Effector CD8-positive, alpha-beta T cell (primary cell): ENCODE measurements around the gene TBC1D4.

ENCODE experiments used
- DNase-seq: peaks from one replicate; lab custom pipeline; 2025; lab: John Stamatoyannopoulos, UW

TBC1D4 gene

DNA sequence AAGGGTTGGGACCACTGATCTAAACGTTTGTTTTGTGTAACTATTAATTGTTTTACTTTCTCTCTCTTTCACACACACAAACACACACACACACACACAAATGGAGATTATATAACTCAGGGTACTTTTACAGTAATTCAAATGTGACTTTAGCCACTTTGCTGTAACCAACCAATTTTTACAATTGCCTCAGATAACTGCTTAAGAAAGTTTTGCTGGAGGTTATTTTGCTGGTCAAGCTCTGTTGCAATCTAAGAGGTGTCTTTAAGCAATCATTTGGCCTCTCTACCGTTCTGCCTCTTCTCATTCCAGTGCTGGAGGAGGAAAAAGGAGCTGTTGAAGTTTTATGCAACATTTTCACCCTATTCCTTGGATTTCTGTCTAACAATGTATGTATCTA, 63.0 kb downstream of the TBC1D4 start:
- no peak for DNase-seq

DNA sequence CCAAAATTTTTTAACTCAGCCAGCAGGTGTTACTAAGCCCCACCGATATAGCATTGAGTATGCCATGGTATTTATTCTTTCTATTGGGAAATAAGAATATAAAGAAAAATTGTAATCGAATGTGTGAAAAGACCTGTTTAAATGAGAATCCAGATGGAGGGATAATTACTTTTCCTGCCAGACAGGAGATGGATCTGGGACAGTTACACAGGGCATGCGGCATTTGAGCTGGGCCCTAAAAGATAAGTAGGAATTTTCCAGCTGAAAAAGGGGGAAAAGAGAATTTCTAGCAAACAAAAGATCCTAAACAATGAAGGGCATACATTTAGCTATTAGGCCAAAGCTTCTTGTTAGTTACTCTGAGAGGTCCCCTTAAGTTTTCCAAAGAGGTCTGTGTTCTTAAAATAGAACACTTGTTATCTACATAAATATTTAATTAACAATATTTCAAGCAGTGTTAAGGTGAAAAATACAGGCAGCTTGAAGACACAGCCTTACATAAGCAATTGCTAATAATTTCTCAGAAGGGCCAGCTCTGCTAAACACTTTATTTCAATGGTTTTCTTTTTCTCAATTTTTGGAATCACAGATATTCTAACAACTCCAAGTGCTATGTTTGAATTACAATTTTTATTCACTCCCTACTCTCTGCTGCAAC, 63.7 kb downstream of the TBC1D4 start:
- no peak for DNase-seq

DNA sequence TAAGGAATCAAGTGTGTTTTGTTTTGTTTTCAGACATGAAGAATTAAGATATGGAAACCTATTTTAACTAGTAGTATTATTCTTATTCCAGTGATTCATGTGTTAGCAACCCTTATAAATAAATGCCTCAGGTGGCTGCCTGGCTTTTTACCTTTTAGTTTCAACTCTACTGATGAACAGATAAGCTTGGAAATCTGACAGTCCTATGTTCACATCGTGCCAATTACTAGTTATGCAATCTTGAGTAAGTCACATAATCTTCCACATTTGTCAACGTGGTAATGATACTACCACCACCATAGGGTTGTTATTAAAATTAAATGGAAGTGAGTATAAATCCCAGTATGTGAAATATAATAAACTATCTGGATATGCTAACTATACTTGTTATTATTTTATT, 64.3 kb downstream of the TBC1D4 start:
- no peak for DNase-seq

DNA sequence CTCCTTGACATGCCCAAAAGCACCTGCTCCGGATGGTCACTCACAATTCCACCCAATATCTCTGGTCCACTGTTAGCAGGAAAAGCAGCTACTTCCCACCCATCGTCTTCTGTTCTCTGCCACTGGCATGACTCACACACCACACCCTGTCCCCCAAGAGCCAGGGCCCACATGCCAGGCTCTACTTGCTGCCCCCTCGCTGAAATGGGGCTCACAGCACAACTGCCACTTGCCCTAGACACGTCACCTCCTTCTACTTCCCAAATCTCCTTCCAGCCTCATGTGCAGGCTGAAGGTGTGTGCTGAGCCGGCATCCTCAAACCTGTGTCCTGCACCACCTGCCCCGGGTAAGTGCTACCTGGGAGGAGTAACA, 65.0 kb downstream of the TBC1D4 start:
- no peak for DNase-seq

DNA sequence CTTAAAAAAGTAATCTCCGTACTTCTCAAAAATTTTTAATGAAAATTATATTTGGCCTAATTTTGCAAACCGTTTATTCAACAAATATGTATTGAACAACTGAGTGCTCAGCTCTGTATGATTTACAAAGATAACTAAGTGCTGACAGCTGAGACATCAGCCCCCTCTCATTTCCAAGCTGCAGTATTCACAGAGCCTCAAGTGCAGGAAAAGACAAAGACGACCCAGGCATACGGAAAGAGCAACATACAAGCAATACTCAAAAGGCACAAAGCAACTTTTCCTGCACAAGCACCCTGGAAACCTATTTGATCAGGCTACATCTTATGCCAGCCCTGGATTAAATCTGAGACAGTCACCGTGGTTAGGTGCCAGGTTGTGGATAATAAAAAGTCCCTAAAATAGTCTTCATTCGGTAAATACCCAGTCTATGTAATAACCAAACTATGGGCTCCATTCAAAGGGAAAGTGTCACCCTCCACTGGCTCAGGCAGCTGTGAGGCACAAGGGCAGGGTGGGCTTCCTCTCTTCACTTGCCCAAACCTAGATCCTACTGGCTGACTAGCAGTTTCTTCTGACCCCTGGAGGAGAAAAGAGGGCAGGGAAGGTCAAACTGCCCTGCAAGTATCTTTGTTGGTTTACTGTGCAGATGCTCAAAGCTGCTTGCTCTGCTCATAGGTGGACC, 65.5 kb downstream of the TBC1D4 start:
- no peak for DNase-seq

DNA sequence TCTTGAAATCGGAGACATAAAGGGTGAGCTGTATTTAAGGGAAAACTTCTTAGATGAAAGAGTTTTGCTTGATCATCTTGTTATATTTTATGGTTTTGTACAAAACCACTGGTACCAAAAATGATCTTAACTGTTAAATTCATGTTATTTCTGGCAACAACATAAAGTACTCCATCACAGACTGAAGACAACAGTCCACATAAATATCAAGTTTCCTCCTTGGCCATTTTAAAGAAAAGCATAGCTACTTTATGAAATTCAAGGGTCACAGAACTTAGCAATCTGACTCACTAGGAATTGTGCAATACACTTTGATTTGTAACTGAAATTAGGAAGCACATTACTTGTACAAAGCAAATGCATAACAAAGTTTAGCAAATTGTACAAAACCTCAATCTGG, 66.3 kb downstream of the TBC1D4 start:
- DNase-seq: no peak

DNA sequence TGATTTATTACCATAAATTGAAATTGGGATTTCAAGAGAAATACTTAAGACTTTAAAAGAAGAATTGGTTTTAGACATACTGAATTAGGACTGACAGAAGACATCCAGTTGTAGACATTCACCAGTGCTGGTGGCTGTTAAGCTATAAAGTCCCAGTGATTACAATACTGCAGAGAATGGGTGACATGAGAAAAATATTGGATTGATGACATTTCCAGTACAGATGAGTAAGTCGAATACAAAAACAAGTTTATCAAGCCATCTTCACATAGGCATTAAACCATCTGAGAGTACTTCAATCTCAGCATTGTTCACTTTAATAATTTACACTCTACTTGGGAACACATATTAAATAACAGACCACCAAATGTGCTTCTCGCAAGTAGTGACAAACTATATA, 66.8 kb downstream of the TBC1D4 start:
- no peak for DNase-seq

DNA sequence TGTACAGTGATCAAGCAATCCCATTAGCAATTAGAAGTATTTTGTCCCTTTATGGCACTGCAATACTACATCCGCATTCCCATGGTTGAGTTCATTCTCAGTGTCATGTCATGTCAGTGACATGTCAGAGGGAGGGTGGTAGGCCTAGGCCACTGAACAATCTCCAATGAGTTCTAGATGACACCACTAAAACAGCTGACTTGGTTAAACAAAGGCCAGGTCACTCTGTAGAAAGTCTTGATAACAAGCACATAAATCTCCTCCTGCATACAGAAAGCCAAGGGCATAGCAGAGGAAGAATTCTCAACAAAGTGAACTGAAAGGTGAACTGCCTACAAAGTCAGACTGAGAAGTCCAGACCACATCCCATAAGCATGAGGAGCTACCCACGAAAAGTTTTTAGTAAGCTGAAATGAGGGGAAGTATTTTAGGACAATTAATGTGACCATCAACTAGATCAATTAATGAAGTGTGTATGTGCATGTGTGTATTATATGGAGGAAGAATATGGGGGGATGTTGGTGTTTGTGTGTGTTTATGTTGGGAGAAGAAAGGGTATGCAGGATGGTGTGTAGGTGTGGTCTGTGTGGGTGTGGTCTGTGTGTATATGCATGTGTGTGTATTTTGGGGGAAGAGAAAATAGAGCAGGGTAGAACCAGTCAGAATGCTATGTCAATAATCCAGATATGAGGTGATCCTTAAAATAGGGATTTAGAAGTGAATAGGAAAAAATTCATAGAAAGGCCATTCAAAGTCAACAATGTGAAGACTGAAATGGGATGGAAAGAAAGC, 67.7 kb downstream of the TBC1D4 start:
- DNase-seq: no peak

DNA sequence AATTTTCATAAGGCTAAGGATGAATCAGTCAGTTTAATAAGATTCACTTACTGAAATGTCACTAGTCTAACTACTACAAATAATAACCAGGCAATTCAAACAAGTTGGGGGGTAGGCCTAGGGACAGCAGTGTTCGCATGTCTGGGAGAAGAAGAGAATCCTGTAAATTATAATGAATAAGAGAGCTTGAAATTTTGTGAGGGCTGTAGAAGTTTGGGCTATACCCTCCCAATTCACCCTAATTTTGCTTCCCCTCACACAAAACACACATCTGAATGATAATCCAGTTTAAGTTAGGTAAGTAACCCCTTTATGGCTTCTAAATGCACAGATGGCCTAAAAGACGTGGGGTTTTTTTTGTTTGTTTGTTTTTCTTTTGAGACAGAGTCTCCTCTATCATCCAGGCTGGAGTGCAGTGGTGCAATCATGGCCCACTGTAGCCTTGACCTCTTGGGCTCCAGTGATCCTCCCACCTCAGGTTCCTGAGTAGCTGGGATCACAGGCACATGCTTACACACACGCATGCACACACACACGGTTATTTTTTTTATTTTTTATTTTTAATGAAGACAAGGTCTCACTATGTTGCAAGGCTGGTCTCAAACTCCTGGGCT, 69.9 kb downstream of the TBC1D4 start:
- DNase-seq: no peak

DNA sequence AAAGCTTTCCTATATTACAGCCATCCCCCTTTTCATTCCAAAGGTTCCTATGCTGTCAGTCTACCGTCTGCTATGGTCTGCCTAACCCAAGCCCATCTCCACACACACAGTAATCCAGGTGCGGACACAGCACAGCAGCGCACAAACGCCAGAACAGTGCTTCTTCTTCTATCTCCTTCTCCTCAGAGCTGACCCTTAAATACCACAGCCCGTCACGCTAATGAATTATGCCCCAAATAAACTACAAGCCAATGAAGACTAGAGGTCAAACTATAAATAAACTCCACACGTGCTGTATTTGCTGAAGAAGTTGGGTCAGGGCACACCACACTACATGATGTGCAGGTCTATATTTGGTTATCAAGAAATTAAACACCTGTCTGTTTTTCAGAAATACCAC, 71.8 kb downstream of the TBC1D4 start:
- DNase-seq: no peak

DNA sequence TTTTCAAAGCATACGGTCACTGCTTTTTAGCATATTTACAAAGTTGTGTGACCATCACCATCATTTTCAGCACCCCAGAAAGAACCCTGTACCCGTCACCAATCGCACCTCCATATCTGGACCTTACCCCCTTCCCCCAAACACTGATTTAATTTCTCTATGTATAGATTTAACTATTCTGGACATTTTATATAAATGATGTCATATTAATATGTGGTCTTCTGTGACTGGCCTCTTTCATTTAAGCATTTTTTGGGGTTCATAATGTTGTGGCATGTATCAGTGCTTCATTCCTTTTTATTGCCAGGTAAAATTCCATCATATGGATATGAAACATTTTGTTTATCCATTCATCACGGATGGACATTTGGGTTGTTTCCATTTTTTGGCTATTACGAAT, 74.0 kb downstream of the TBC1D4 start:
- no peak for DNase-seq

DNA sequence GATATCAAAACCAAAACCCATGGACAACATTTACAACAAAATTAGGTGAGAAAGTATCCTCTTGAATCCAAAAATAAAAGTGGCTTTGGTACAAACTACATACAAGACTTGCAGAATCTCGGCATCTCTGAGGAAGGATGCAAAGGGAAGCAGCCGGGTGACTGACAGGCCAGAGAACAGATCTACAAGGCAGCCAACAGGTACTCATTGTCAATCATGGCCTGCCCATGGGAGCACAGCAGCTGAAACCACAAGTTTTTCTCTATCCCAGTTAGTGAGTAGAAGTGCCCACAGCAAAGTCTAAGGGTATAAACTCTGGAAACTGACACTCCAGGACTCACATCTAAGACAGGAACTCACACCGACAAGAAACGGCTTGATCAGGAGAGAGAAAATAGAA, 74.5 kb downstream of the TBC1D4 start:
- DNase-seq: no peak

DNA sequence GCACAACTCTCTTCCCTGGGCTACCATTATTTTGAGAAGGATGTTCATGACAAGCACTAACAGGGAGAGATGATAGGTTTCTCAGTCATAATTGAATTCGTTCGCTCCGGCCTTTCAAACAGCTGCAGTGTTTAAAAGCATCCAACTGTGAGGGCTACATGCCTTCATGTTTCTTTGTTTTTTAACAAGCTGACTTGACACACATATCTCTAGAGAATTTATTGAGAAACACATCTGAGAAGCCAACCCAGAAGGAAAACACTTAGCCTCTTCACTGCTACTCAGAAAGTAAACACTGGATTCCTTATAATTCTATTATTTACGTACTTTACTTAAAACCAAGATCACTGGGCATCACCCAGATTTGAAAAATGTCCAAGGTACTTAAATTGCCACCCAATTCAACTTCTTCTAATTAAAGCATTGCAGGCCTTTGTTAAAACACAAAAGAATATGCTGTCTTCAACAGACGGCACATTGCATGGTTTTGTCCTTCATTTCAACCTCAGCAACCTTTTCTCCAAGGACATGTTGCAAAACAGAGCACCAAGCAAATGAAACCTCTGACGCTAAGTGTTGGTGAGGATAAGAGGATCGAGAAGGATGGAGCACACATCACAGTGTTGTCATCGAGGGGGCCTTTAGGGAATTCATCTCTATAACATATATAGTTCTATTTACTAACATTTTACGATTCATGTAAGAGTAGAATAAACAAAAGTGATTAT, 75.8 kb downstream of the TBC1D4 start:
- no peak for DNase-seq

DNA sequence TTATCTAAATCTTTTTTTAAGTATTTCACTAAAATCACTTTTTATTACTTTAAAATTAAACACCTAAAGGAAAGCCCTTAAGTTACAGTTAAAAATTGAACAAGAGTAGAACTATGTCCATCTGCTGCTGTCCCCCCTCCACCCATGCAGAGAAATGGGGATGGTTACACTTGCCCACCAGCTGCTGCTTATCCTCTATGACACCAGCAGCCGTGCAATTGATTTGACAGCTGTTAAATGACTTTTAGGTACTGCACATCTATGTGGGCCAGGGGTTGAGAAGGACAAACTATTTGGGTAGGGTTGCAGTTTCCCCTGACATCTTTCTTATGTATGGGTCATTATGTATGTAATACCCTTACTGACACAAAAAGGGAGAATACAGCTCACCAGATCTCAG, 77.2 kb downstream of the TBC1D4 start:
- no peak for DNase-seq

DNA sequence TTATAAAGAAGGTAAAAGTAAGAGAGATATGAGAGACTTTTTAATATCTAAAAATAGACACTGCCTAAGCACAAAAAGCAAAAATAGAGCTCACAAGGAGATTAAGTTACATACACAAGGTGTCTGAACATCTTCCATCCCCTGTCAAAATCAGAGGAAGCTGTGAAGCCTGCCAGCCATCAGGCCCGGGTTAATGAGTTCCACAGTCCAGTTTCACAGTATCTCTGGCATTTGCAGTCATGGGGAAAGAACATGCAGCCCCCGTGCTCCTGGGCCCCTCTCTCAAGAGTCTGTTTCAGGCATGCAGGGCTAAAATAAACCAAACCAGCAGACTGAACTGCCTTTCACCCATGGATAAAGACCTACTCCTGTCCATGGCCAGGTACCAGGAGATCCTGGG, 79.2 kb downstream of the TBC1D4 start:
- no peak for DNase-seq

DNA sequence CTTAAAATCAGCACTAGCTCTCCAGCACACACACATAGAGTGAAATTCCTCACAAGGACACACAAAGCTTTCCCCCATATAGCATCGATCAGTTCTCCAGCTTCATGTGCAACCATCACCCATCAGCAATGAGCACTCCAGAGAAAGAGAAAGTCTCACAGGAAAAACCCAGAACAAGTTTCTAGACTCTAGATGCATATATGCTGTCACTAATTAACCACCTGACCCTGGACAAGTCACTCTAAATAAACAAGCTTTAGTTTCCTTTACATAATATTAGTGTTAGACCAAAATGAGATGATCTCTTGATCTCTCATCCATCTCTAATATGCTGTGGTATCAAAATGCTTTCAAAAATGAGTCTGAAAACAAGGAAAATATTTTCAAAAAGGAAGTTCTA, 81.2 kb downstream of the TBC1D4 start:
- DNase-seq: no peak

DNA sequence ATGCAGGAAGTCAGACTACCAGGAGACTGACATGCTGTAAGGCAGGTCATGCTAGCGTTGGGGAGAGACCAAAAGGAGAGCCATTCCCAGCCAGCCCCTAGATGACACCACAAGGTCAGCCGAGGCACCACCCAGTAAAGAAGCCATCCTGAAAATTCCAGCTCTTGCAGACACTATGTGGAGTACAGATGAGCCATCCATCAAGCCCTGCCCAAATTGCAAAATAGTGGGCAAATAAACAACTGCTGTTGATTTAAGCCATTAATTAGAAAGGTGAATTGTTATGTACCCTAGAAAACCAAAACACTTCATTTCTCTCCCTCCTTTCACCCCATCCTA, 82.1 kb downstream of the TBC1D4 start:
- DNase-seq: no peak

DNA sequence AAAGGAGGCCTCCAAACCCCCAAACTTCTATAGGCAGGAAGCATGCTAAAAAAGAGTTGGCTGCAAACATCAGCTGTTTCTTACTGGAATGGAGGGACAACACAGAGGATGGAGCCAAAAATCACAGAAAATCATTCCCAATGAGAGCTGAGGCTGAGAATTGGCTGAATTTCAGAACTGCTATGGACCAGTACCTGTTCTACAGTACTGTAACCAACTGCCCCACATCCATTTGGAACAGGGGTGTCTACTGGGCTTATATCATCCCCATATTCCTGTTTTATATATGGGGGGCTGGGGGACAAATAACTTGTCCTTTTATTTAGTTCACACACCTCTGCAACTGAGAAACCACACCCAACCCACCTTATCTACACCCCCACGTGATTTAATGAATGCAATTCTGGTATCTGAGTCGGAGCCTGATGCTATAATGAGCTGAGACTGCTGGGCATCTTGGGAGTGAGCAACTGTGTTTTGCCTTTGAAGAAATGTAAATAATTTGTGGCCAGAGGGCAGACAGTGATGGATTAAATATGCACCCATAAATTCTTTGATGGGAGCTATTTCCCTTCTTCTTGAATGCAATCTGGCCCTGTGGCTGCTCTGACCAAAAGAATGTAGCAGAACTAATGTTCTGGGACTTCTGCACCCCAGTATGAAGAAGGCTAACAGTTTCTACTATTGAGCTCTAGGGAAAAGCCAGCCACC, 82.6 kb downstream of the TBC1D4 start:
- no peak for DNase-seq

DNA sequence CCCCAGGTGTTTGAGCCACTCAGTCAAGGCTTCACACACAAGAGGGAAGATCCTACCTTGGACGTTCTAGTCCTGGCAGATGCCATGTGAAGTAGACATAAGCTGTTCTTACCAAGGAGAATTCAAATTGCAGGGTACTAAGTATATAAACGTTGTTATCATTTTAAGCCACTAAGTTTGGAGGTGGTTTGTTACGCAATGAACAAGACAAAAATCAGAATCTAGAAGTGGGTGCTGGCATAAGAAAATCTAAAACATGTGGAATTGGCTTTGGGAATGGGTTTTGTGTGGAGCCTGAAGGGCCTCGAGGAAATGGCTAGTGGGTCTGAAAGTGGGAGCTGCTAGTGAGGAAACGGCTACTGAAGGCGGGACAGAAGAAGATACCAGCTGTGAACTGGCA, 83.9 kb downstream of the TBC1D4 start:
- no peak for DNase-seq

DNA sequence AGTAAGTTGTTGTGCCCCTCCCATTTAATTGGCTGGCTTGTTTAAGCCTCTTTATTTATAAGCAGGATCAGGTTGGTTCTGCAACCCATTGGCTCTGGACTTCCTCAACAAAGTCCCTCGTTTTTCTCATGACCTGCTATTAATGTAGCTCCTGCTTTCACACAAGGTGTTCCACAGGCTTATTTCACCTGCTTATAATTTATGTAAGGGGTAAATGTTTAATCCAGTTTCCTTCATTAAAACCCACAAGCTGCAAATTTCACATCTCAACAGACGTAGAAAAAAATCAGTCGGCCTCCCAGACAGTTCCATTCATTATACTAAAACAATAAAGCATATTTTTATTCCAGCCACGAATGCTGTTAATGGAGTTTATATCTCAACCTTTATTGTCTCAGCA, 86.1 kb downstream of the TBC1D4 start:
- DNase-seq: no peak

DNA sequence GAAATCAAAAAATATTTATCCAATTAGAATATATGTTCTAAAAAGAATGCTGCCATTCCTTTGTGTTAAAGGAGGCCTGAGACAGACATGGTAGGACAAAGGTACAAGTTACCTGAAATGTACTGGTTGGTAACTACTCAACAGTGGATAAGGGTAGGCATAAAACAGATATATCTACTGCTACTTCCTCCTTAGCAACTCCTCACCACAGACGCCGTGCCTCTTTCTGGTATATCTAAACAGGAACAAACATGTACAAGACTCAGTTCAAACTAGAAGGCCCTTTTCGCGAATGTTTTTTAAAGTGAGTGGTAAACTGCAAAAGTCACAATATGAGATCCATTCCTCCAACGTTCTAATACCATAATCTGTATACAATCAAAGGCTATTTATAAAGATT, 86.9 kb downstream of the TBC1D4 start:
- DNase-seq: no peak
